Testis (tissue), 2 donors: ENCODE data around the gene MSMB.

ENCODE experiments used
- POLR2A ChIP-seq: fragments of 450-650 bp; IDR thresholded peaks from one replicate; pipeline ENCODE4 v1.6.1; 2017; ENCODE audit warnings: antibody characterized with exemption, mild to moderate bottlenecking, moderate library complexity
- TF ChIP-seq, protein P1 (sequence below), 3 experiments: fragments of 450-650 bp in 2 of 3; fragments of 200-600 bp in 1 of 3; sonication (generic) in 1 of 3; IDR thresholded peaks; one replicate each; pipeline ENCODE4 v1.5.1; 2016 to 2019; ENCODE audit warnings: antibody characterized with exemption in 3 of 3, mild to moderate bottlenecking in 2 of 3, moderate library complexity in 1 of 3

DNA sequence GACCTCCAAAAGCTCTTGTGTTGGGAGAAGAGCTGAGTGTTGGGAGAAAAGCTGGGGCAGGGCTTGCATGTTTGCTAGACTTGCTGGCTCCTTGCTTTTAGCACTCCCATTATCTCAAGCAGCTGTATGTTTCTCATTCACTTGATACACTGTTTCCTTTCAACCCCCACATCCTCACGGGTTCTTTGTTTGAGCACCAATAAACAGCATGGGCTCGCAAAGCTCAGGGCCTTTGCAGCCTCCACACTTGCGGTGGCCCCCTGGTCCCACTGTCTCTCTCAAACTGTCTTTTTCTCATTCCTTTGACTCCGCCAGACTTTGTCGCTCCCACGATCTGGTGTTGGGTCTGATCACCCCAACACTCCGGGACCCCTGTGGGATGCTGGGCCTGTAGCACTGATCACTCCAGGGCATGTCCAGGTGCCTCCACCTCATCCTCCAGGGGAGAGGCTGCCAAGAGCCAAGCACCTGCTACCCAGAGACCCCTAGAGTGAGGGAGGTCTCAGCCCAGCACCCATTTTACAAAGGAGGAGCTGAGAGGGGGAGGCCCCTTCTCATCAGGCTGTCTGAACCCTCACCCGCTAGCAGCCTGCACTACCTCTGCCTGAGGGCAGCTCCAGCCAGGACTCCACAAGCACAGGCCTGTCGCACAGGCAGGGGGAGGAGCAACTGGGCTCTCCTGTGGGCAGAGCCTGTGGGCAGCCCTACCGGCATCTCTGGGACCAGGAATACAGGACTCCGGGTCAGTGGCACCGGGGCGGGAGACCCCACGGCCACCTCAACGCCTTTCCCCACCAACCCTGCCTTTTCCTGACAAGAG is 49.1 kb upstream of the MSMB start:
- TF ChIP-seq, protein P1, sequence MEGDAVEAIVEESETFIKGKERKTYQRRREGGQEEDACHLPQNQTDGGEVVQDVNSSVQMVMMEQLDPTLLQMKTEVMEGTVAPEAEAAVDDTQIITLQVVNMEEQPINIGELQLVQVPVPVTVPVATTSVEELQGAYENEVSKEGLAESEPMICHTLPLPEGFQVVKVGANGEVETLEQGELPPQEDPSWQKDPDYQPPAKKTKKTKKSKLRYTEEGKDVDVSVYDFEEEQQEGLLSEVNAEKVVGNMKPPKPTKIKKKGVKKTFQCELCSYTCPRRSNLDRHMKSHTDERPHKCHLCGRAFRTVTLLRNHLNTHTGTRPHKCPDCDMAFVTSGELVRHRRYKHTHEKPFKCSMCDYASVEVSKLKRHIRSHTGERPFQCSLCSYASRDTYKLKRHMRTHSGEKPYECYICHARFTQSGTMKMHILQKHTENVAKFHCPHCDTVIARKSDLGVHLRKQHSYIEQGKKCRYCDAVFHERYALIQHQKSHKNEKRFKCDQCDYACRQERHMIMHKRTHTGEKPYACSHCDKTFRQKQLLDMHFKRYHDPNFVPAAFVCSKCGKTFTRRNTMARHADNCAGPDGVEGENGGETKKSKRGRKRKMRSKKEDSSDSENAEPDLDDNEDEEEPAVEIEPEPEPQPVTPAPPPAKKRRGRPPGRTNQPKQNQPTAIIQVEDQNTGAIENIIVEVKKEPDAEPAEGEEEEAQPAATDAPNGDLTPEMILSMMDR (IDR thresholded peaks at IDR 0.05), result no peak
- TF ChIP-seq POLR2A, result no peak
